K562 (cell line): Measurements from ENCODE around the gene SLC39A3. TPM values are rescaled to one million over a fixed set of nuclear protein-coding genes. Genes with fewer than 3 reads are reported as not detected.

ENCODE experiments used
- BACH1 ChIP-seq: fragments of 200-800 bp; sonication (Bioruptor generic); IDR thresholded peaks from 2 replicates; pipeline ENCODE4 v1.6.1; 2016; ENCODE audit warnings: missing genetic modification characterization, missing compliant biosample characterization
- ETV5 ChIP-seq: sonication (generic); formaldehyde crosslinking; IDR thresholded peaks from 2 replicates; pipeline ENCODE4 v1.4.0; 2020; ENCODE audit warnings: low read depth, mild to moderate bottlenecking, missing genetic modification reagents
- FIP1L1 ChIP-seq: fragments of 200-400 bp; formaldehyde crosslinking; IDR thresholded peaks from 2 replicates; pipeline ENCODE4 v1.6.1; 2018; ENCODE audit warnings: mild to moderate bottlenecking, low read depth, low read length; ENCODE audit not compliant: poor library complexity, severe bottlenecking
- GTF2F1 ChIP-seq: IDR thresholded peaks from 2 replicates; pipeline ENCODE4 v1.6.1; 2011; ENCODE audit warnings: low read depth, low read length, improper control_type of control experiment
- KDM4B ChIP-seq, 2 experiments: fragments of 450-650 bp in 1 of 2; sonication (generic) in 1 of 2; IDR thresholded peaks; 2 replicates each; pipeline ENCODE4 v1.6.1; 2016 to 2017; ENCODE audit warnings: borderline replicate concordance in 2 of 2, antibody characterized with exemption in 1 of 2, low read depth in 1 of 2, mild to moderate bottlenecking in 1 of 2
- NFYB ChIP-seq: IDR thresholded peaks from 2 replicates; pipeline ENCODE4 v1.6.1; 2011; ENCODE audit warnings: mild to moderate bottlenecking, moderate library complexity; ENCODE audit not compliant: insufficient read length; ENCODE audit errors: extremely low read depth
- PHB2 ChIP-seq: fragments of 450-650 bp; IDR thresholded peaks from 2 replicates; pipeline ENCODE4 v1.6.1; 2017; ENCODE audit warnings: low read depth
- POLR3G ChIP-seq: IDR thresholded peaks from 2 replicates; pipeline ENCODE4 v1.6.1; 2011; ENCODE audit not compliant: insufficient read length, insufficient replicate concordance; ENCODE audit errors: extremely low read depth
- SMAD3 ChIP-seq: fragments of 450-650 bp; formaldehyde crosslinking; conservative IDR thresholded peaks from 2 replicates; pipeline ENCODE4 v1.4.0; 2020; ENCODE audit warnings: mild to moderate bottlenecking
- SMARCB1 ChIP-seq: IDR thresholded peaks from 2 replicates; pipeline ENCODE4 v1.6.1; 2011; ENCODE audit warnings: improper control_type of control experiment, low read depth; ENCODE audit not compliant: insufficient read length
- SNIP1 ChIP-seq: fragments of 450-650 bp; IDR thresholded peaks from 2 replicates; pipeline ENCODE4 v1.7.1; 2017; ENCODE audit warnings: low read depth, mild to moderate bottlenecking
- TEAD2 ChIP-seq: fragments of 450-650 bp; IDR thresholded peaks from 2 replicates; pipeline ENCODE4 v1.6.1; 2016; ENCODE audit warnings: missing genetic modification characterization, control low read depth, missing compliant biosample characterization
- ZNF143 ChIP-seq: sonication (generic); formaldehyde crosslinking; IDR thresholded peaks from 2 replicates; pipeline ENCODE4 v1.9.0; 2022; ENCODE audit warnings: mild to moderate bottlenecking, missing genetic modification reagents
- ZNF263 ChIP-seq: sonication (generic); formaldehyde crosslinking; IDR thresholded peaks from 2 replicates; pipeline ENCODE4 v1.8.0; 2022; ENCODE audit warnings: mild to moderate bottlenecking, missing genetic modification reagents, borderline replicate concordance
- ZNF76 ChIP-seq: fragments of 250-450 bp; sonication (Bioruptor Pico); IDR thresholded peaks from 2 replicates; pipeline ENCODE4 v1.4.0; 2020; ENCODE audit warnings: mild to moderate bottlenecking, moderate library complexity, borderline replicate concordance
- ZNF79 ChIP-seq: fragments of 250-450 bp; sonication (Bioruptor Pico); IDR thresholded peaks from 2 replicates; pipeline ENCODE4 v1.4.0; 2020; ENCODE audit warnings: low read depth, mild to moderate bottlenecking, moderate library complexity
- polyA plus RNA-seq, 8 experiments: library from polyadenylated mRNA; depleted of rRNA in 4 of 8; stranded (reverse) in 5 of 8; unstranded in 3 of 8; fragments of >200 nt; fragmentation: Nextera tagmentation in 2 of 8; fragmentation: Illumina TruSeq in 1 of 8; extraction: Ambion mirVana in 2 of 8; extraction: Trizol in 1 of 8; gene quantifications; 2 replicates each; pipeline versions ENCODE4 v1.2.1 to v1.2.3, GENCODE V29; 2011 to 2014; ENCODE audit warnings: inconsistent platforms in 1 of 8, missing spikeins in 1 of 8
- total RNA-seq, 7 experiments: library from RNA; depleted of rRNA in 6 of 7; stranded (reverse); fragments of >200 nt in 6 of 7; fragmentation: Illumina TruSeq in 2 of 7; extraction: Trizol in 2 of 7; gene quantifications; 2 replicates each; pipeline versions ENCODE4 v1.2.1 to v1.2.3, GENCODE V29; 2011 to 2021; ENCODE audit warnings: low replicate concordance in 1 of 7
- TF ChIP-seq, protein P1 (sequence below): fragments of 250-450 bp; sonication (Bioruptor Pico); IDR thresholded peaks from 2 replicates; pipeline ENCODE4 v1.4.0; 2020; ENCODE audit warnings: mild to moderate bottlenecking
- TF ChIP-seq, protein P2 (sequence below): fragments of 200-800 bp; sonication (Bioruptor generic); IDR thresholded peaks from 2 replicates; pipeline ENCODE4 v1.6.1; 2017; ENCODE audit warnings: missing genetic modification characterization, missing compliant biosample characterization
- TF ChIP-seq, protein P3 (sequence below): fragments of 200-800 bp; sonication (Bioruptor generic); IDR thresholded peaks from 2 replicates; pipeline ENCODE4 v1.6.1; 2017; ENCODE audit warnings: missing genetic modification characterization, missing compliant biosample characterization
- TF ChIP-seq, protein P4 (sequence below): fragments of 450-650 bp; formaldehyde crosslinking; IDR thresholded peaks from 2 replicates; pipeline ENCODE4 v1.4.0; 2022; ENCODE audit warnings: missing genetic modification characterization
- TF ChIP-seq, protein P5 (sequence below): sonication (generic); formaldehyde crosslinking; IDR thresholded peaks from 2 replicates; pipeline ENCODE4 v1.8.0; 2022; ENCODE audit warnings: mild to moderate bottlenecking, missing genetic modification reagents

Gene SLC39A3
- total and polyA plus RNA-seq, 9 of the 15 experiments (the other 6 are each of a cell fraction or from before 2014, with no cell fraction given) = 2.3 to 215 (median 127) TPM

DNA sequence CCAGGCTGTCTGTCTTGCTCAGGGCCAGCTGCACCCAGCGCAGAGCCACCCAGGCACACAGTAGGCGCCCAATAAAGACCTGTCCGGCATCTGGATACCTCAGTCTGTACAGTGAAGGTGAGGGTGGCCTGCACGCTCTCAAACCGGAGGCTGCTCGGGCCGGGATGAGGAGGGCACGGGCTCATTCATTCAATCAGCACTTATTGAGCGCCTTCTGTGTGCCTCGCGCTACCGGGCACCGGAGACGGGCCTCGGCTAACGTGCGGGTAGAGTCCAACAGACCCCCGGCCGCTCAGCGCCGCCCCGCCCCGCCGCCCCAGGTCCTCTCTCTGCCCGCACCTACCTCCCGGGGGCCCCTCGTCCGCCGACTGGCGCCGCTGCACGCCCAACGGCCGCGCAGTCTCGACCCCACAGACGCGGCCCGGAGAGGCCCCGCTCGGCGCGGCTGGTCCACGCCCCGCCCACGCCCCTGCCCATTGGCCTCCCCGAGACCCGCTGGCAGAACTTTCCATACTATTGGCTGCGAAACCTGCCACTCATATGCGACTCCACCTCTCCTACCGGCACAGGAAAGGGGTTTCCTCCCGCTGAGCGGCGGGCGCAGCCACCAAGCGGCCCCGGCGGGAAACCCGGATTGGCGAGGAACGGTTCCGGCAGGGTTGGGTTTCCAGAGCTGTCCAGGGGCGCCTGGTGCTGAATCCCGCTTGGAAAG lies at the start of gene SLC39A3 (continued):
- TF ChIP-seq, protein P1, sequence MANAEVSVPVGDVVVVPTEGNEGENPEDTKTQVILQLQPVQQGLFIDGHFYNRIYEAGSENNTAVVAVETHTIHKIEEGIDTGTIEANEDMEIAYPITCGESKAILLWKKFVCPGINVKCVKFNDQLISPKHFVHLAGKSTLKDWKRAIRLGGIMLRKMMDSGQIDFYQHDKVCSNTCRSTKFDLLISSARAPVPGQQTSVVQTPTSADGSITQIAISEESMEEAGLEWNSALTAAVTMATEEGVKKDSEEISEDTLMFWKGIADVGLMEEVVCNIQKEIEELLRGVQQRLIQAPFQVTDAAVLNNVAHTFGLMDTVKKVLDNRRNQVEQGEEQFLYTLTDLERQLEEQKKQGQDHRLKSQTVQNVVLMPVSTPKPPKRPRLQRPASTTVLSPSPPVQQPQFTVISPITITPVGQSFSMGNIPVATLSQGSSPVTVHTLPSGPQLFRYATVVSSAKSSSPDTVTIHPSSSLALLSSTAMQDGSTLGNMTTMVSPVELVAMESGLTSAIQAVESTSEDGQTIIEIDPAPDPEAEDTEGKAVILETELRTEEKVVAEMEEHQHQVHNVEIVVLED (CRISPR knock-in tag) = peak; percentile 72
- no peak for TF ChIP-seq POLR3G
- no peak for TF ChIP-seq PHB2
- TF ChIP-seq, protein P2, sequence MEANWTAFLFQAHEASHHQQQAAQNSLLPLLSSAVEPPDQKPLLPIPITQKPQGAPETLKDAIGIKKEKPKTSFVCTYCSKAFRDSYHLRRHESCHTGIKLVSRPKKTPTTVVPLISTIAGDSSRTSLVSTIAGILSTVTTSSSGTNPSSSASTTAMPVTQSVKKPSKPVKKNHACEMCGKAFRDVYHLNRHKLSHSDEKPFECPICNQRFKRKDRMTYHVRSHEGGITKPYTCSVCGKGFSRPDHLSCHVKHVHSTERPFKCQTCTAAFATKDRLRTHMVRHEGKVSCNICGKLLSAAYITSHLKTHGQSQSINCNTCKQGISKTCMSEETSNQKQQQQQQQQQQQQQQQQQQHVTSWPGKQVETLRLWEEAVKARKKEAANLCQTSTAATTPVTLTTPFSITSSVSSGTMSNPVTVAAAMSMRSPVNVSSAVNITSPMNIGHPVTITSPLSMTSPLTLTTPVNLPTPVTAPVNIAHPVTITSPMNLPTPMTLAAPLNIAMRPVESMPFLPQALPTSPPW = peak; percentile 67
- TF ChIP-seq SNIP1 = peak; percentile 34; the same call in 1 of the 2 replicates
- peak; percentile 50; the same call in 1 of the 2 replicates for TF ChIP-seq ZNF143 (CRISPR knock-in tag)
- peak; percentile 70 for TF ChIP-seq FIP1L1
- peak; percentile 73; the same call in 1 of the 2 replicates for TF ChIP-seq ZNF263 (CRISPR knock-in tag)
- no peak for TF ChIP-seq SMARCB1
- TF ChIP-seq, protein P3, sequence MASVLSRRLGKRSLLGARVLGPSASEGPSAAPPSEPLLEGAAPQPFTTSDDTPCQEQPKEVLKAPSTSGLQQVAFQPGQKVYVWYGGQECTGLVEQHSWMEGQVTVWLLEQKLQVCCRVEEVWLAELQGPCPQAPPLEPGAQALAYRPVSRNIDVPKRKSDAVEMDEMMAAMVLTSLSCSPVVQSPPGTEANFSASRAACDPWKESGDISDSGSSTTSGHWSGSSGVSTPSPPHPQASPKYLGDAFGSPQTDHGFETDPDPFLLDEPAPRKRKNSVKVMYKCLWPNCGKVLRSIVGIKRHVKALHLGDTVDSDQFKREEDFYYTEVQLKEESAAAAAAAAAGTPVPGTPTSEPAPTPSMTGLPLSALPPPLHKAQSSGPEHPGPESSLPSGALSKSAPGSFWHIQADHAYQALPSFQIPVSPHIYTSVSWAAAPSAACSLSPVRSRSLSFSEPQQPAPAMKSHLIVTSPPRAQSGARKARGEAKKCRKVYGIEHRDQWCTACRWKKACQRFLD (CRISPR knock-in tag) = peak; percentile 99
- peak; percentile 61 for TF ChIP-seq NFYB
- TF ChIP-seq, protein P4, sequence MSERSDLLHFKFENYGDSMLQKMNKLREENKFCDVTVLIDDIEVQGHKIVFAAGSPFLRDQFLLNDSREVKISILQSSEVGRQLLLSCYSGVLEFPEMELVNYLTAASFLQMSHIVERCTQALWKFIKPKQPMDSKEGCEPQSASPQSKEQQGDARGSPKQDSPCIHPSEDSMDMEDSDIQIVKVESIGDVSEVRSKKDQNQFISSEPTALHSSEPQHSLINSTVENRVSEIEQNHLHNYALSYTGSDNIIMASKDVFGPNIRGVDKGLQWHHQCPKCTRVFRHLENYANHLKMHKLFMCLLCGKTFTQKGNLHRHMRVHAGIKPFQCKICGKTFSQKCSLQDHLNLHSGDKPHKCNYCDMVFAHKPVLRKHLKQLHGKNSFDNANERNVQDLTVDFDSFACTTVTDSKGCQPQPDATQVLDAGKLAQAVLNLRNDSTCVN = no peak
- TF ChIP-seq, protein P5, sequence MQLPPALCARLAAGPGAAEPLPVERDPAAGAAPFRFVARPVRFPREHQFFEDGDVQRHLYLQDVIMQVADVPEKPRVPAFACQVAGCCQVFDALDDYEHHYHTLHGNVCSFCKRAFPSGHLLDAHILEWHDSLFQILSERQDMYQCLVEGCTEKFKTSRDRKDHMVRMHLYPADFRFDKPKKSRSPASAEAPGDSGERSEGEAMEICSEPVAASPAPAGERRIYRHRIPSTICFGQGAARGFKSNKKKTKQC (CRISPR knock-in tag) = peak; percentile 99
- 0 out of 2 replicates have a peak, but pooled peaks have one; percentile 31 for TF ChIP-seq ZNF79 (CRISPR knock-in tag)
- TF ChIP-seq BACH1 (tag) = no peak
- no peak for TF ChIP-seq ZNF76
- TF ChIP-seq KDM4B (IDR thresholded peaks at IDR 0.05; ENCODE audit: borderline replicate concordance in 2 of 2, low read depth in 1 of 2) = 0 out of 4 replicates have a peak, but pooled peaks of 1 of the 2 experiments have one; percentile 68
- TF ChIP-seq SMAD3 (CRISPR knock-in tag) = no peak; the same call in 1 of the 2 replicates
- TF ChIP-seq GTF2F1 = no peak
- no peak for TF ChIP-seq TEAD2 (tag)
- TF ChIP-seq ETV5 (CRISPR knock-in tag) = peak; percentile 87; the same call in 1 of the 2 replicates
